GM21526 (cell line): ENCODE data around the gene GIN1.

ENCODE experiments used
- ATAC-seq: cut with Tn5 transposase; IDR thresholded peaks from one replicate; pipeline ENCODE4 v1.9.1; 2021; ENCODE audit warnings: moderate library complexity; ENCODE audit not compliant: unreplicated experiment, low FRiP score

GIN1 gene

DNA sequence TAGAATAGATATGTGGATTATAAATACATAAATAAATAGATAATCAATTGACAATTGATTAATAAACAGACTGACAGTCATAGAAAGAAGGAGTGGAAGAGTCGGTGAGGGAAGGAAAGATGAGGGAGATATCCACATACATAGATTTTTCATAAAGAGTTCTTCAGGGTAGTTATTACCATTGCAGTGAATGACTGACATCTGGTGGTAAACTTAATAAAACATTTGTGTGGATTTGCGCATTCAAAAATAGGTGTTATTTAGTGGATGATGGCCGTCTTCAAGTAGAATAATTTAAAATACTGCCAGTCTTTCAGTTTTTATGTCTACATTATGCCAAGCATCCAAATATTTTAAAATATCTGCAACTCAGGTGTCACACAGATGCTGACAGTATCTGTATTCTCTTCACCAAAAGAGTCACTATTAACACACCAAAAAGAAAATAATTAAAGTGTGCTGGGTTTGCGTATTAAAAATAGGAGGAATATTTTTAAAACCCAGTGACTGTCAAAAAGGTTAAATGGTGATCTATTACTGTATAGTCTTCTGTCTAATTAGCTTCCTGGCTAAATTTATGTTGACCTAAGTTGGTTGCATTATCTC lies 78.8 kb downstream of the GIN1 start:
- no peak for ATAC-seq

DNA sequence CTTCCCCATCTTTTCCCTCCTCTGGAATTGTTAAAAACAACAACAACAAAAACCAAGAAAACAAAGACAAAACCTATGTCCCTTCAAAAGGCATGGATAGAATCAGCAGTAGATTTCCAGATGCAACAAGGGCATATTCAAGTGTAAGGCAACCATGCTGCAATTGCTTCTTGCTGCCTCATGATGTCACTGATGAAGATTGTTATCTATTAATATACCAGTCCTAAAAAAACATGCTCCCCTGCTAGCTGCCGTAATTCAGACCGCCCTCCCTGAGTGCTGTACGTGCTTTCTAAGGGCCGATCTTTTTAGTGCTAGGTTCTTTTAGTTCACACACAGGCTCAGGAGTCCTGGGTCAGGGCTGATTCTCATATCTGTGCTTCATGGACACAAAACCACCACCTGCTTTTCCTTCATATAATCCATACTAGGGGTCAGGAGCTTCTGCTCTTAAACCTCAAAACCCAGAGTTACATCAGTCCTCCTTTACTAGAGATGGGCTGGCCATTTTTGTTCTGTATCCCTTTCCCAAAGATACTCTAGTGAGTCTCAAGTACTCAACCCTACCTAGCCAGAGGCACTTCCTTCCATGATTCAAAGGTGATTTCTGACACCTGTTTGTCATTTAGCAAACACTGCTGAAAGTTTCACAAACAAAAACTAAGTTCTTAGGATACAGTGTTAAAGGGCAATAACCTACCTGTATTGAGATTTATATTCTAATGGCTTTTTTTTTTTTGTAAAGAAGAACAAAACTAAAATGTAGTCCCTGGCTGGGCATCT lies 82.1 kb downstream of the GIN1 start:
- ATAC-seq = no peak

DNA sequence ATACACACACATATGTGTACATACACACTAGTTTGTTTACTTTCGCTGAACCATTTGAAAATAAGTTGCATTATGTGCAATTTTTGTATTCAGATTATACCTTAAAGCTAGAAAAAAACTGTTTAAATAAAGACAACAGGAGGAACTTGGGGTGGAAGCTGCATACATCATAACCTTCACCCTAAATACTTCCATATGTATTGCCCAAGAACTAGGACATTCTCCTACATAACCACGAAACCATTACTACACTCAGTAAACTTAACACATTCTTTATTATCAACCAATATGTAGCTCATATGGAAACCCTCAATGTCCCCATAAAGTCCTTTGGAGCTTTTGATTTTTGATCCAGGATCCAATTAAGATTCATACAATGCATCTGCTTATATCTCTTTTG lies 83.3 kb downstream of the GIN1 start:
- no peak for ATAC-seq
